Keratinocyte (primary cell): ENCODE results near the gene GOLGA5. TPM values are rescaled to one million over a fixed set of nuclear protein-coding genes. Genes with fewer than 3 reads are reported as not detected.

Experiments
- DNase-seq: peaks from one replicate; pipeline ENCODE4 v3.0.0-alpha.2; 2011; ENCODE audit warnings: low read depth, missing footprints, low spot score
- FAIRE-seq: peaks from 2 replicates; lab custom pipeline; 2011; peaks lifted over from hg19 to GRCh38; lab: Jason Lieb, UNC
- H2AFZ ChIP-seq: 2 replicates; pipeline ENCODE4 v1.6.0; 2012; ENCODE audit warnings: low read length, control low read depth, inconsistent platforms; ENCODE audit not compliant: control insufficient read depth
- H3K27ac ChIP-seq: 2 replicates; pipeline ENCODE4 v1.5.1; 2011; ENCODE audit warnings: low read length; ENCODE audit not compliant: control insufficient read depth, insufficient read depth
- H3K27me3 ChIP-seq: 3 replicates; pipeline ENCODE4 v1.6.0; 2011; ENCODE audit warnings: low read length; ENCODE audit not compliant: control insufficient read depth, insufficient read depth; ENCODE audit errors: extremely low read depth
- H3K36me3 ChIP-seq, 2 experiments: 2 replicates in 1 of 2; 3 replicates in 1 of 2; pipeline ENCODE4 v1.5.1; 2011; ENCODE audit warnings: low read length in 2 of 2, mild to moderate bottlenecking in 1 of 2; ENCODE audit not compliant: control insufficient read depth in 2 of 2, insufficient read depth in 2 of 2; ENCODE audit errors: extremely low read depth in 1 of 2
- H3K4me1 ChIP-seq: 3 replicates; pipeline ENCODE4 v1.5.1; 2011; ENCODE audit warnings: low read length; ENCODE audit not compliant: control insufficient read depth, insufficient read depth; ENCODE audit errors: extremely low read depth
- H3K4me2 ChIP-seq: 3 replicates; pipeline ENCODE4 v1.6.0; 2011; ENCODE audit warnings: low read depth, low read length; ENCODE audit not compliant: control insufficient read depth, insufficient read depth; ENCODE audit errors: extremely low read depth
- H3K4me3 ChIP-seq, 3 experiments: fragments of 200-600 bp in 1 of 3; sonication (generic) in 1 of 3; 2 replicates in 2 of 3; 3 replicates in 1 of 3; pipeline ENCODE4 v1.5.1; 2011 to 2016; ENCODE audit warnings: low read length in 3 of 3, mild to moderate bottlenecking in 3 of 3, control low read depth in 2 of 3, inconsistent platforms in 1 of 3, low read depth in 1 of 3, mixed read lengths in 1 of 3, mixed run types in 1 of 3, moderate library complexity in 1 of 3; ENCODE audit not compliant: control insufficient read depth in 2 of 3, insufficient read depth in 2 of 3; ENCODE audit errors: extremely low read depth in 1 of 3
- H3K79me2 ChIP-seq: 2 replicates; pipeline ENCODE4 v1.6.0; 2012; ENCODE audit warnings: low read length; ENCODE audit not compliant: control insufficient read depth, insufficient read depth
- H3K9ac ChIP-seq: 3 replicates; pipeline ENCODE4 v1.6.0; 2011; ENCODE audit warnings: low read length; ENCODE audit not compliant: control insufficient read depth, insufficient read depth; ENCODE audit errors: extremely low read depth
- H3K9me1 ChIP-seq: 3 replicates; pipeline ENCODE4 v1.6.0; 2011; ENCODE audit warnings: low read length; ENCODE audit not compliant: control insufficient read depth, insufficient read depth; ENCODE audit errors: extremely low read depth
- H3K9me3 ChIP-seq: 2 replicates; pipeline ENCODE4 v1.5.1; 2012; ENCODE audit warnings: low read depth, low read length; ENCODE audit not compliant: control insufficient read depth
- H4K20me1 ChIP-seq: 3 replicates; pipeline ENCODE4 v1.6.0; 2011; ENCODE audit warnings: low read length; ENCODE audit not compliant: control insufficient read depth, insufficient read depth; ENCODE audit errors: extremely low read depth
- CTCF ChIP-seq, 3 experiments: IDR thresholded peaks in 1 of 3; conservative IDR thresholded peaks in 1 of 3; optimal IDR thresholded peaks in 1 of 3; 2 replicates in 2 of 3; 3 replicates in 1 of 3; pipeline versions ENCODE3 to v1.5.1; 2011; ENCODE audit warnings: low read length in 3 of 3, mild to moderate bottlenecking in 3 of 3, moderate library complexity in 2 of 3, control low read depth in 1 of 3, inconsistent platforms in 1 of 3; ENCODE audit not compliant: insufficient read depth in 2 of 3; ENCODE audit errors: extremely low read depth in 1 of 3
- EZH2 ChIP-seq: IDR thresholded peaks from one replicate; pipeline ENCODE4 v1.6.1; 2012; ENCODE audit warnings: inconsistent platforms, mild to moderate bottlenecking, low read length, moderate library complexity
- dilution Hi-C: fragments of 300-500 bp; cut with MboI; formaldehyde crosslinking; loops from one replicate; pipeline ENCODE4 v1.7.0; 2020; ENCODE audit warnings: low sequenced_read_pairs; ENCODE audit not compliant: extremely low pct_ligation_motif_present
- polyA plus RNA-seq, 5 experiments: library from polyadenylated mRNA; depleted of rRNA in 3 of 5; stranded (reverse) in 3 of 5; stranded (forward) in 1 of 5; unstranded in 1 of 5; fragments of >200 nt; gene quantifications; 1 replicate in 1 of 5; 2 replicates in 3 of 5; 3 replicates in 1 of 5; pipeline versions ENCODE4 v1.2.1 to v1.2.3, GENCODE V29; 2011 to 2012; ENCODE audit warnings: missing spikeins in 2 of 5, low read depth in 1 of 5, low replicate concordance in 1 of 5

The GOLGA5 gene
- polyA plus RNA-seq, 1 donor (not counting 4 experiments of a cell fraction or from before 2014, with no cell fraction given), result 37.8 TPM

GRCh38 chr14:92783813-92784431, 10.2 kb upstream of the GOLGA5 start:
- dilution Hi-C loops, result no loop called here

GRCh38 chr14:92785667-92786426, 8.3 kb upstream of the GOLGA5 start:
- dilution Hi-C loops, result no loop called here
- no peaks in the 10 kb centered on the region for H4K20me1 ChIP-seq
- no peaks in the 10 kb centered on the region for H3K79me2 ChIP-seq
- no peak overlapping the region for H3K9ac ChIP-seq
- FAIRE-seq, result peak; percentile 84
- H3K9me1 ChIP-seq, result no peaks in the 10 kb centered on the region
- H3K36me3 ChIP-seq, result no peaks in the 10 kb centered on the region
- H3K4me1 ChIP-seq, result peaks cover 13% of the 10 kb centered on the region
- H2AFZ ChIP-seq, result peak overlapping the region; percentile 57
- peaks cover 3% of the 10 kb centered on the region for H3K9me3 ChIP-seq
- H3K4me3 ChIP-seq, result peak overlapping the region in 1 of 3 experiments; percentile 10
- peak overlapping the region; percentile 60 for H3K4me2 ChIP-seq
- H3K27me3 ChIP-seq, result no peaks in the 10 kb centered on the region
- no peak for DNase-seq
- peak overlapping the region; percentile 51 for H3K27ac ChIP-seq
- no peak for TF ChIP-seq CTCF (optimal IDR thresholded peaks at IDR 0.05 in 1 of 3, IDR thresholded peaks at IDR 0.05 in 1 of 3, conservative IDR thresholded peaks at IDR 0.05 in 1 of 3; ENCODE audit: extremely low read depth in 1 of 3, insufficient read depth in 2 of 3, low read length in 3 of 3)
- no peak for TF ChIP-seq EZH2

More at GRCh38 chr14:92783813-92784431, 10.2 kb upstream of the GOLGA5 start:
- no peaks in the 10 kb centered on the region for H3K9me1 ChIP-seq
- peak; percentile 39 for FAIRE-seq
- peaks cover 3% of the 10 kb centered on the region for H3K9me3 ChIP-seq
- H3K9ac ChIP-seq, result no peak overlapping the region
- H3K27ac ChIP-seq, result no peak overlapping the region
- peaks cover 13% of the 10 kb centered on the region for H3K4me1 ChIP-seq
- H3K79me2 ChIP-seq, result no peaks in the 10 kb centered on the region
- TF ChIP-seq CTCF (optimal IDR thresholded peaks at IDR 0.05 in 1 of 3, IDR thresholded peaks at IDR 0.05 in 1 of 3, conservative IDR thresholded peaks at IDR 0.05 in 1 of 3; ENCODE audit: extremely low read depth in 1 of 3, insufficient read depth in 2 of 3, low read length in 3 of 3) (peak in 1 of 3 experiments; percentile 63), EZH2 (no peak)
- H2AFZ ChIP-seq, result no peak overlapping the region
- no peaks in the 10 kb centered on the region for H4K20me1 ChIP-seq
- H3K4me3 ChIP-seq, result no peak overlapping the region
- no peaks in the 10 kb centered on the region for H3K36me3 ChIP-seq
- DNase-seq, result no peak
- H3K4me2 ChIP-seq, result no peak overlapping the region
- no peaks in the 10 kb centered on the region for H3K27me3 ChIP-seq
